OCI-M2 (cell line): ENCODE data around the gene VPS54.

Experiments
- DNase-seq: peaks from one replicate; lab custom pipeline; 2025; ENCODE audit not compliant: unreplicated experiment; lab: John Stamatoyannopoulos, UW

The VPS54 gene

DNA sequence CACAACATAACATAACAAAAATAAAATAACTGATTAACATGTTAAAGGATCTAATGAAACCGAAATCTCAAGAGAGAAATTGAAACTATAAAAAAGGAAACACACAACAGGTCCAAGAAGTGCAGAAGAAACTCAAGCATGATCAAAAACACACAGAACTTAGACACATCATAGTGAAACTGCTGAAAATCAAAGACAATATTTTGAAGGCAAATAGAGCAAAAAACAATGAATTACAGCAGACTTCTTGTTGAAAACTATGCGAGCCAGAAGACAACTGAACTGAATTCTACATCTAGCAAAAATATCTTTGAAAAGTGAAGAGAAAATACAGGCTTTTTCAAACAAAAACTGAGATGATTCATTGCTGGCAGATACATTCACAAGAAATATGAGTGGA lies 116.2 kb downstream of the VPS54 start:
- no peak for DNase-seq

DNA sequence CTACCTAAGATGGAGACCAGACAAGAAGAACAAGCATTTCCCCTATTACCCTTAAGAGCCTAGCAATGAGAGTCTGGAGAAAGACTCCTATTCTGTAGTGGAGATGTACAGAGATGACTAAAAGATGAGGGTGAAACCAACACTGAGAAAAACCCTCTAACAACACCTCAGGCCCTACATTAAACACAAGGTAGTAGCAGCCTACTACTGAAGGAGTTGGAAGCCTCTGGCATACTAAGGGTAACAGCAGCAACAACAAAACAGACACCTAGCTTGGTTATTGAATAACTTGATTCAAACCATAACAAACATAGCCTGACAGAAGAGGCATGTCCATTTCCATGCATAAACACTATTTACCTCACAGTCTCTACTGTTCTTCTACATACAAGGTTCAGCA lies 117.1 kb downstream of the VPS54 start:
- DNase-seq, result no peak

DNA sequence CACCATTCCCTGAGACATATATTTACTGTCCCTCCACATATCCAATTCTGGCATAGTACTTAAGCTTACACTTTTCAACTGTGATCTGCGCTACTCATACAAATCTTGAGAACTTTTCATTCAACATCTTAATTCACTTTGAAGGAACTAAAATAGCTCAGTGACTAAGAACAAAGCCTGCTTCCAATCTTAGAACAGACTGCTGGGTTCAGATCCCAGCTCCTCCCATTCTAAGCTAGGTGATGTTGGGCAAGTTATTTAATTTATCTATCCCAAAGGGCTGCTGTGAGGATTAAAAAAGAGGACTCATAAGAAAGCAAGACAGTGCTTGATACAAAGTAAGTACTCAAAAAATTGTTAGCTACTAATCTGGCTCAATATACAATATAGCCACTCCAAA lies 119.6 kb downstream of the VPS54 start:
- DNase-seq, result no peak

DNA sequence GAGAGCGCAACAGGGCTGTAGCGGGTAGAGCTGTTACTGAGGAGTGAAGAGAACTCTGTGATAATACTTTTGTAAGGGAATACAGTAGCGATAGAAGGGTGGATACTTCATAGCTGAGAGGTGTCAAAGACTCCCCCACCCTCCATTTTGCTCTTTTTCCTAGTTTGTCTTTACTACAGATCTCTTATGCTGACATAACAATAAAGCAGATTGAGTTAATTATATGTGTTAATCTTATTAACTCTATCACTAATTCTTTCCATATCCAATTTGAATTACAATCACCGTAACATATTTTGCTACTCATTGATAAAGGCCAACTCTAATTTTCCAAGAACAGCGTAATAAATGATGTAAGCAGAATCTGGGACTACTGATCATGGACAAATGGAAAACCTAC lies 120.4 kb downstream of the VPS54 start:
- DNase-seq, result no peak

DNA sequence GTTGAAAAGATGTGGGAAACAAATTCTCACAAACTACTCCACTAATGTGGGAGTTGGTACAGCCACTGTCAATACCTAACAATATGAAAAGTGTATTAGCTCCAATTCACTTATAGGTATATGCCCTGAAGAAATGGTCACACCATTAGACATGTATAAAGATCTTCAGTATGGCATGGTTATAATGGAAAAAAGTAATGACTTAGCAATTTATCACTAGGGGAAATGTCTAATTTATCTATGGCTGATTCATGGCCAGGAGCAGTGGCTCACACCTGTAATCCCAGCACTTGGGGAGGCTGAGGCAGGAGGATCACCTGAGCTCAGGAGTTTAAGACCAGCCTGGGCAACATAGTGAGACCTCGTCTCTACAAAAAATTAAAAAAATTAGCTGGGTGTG lies 125.1 kb downstream of the VPS54 start:
- no peak for DNase-seq

DNA sequence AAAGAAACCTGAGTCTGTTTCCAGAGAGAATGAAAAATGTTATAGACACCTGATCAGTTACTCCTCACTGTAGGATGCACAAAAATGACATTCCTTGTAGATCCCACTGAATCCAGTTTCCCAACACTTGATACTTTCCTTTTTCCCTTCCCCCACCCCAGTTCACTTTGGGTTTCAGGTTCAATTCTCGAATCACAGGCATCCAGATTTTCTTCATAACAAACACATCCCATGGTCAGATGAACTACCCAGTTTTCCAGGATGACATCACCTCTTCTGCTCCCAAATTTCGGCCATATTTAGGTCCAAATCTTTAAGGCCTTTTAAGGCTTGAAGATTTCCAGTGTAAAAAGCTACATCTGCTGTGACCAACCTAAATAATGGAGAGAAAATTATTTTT lies 126.1 kb downstream of the VPS54 start:
- no peak for DNase-seq

DNA sequence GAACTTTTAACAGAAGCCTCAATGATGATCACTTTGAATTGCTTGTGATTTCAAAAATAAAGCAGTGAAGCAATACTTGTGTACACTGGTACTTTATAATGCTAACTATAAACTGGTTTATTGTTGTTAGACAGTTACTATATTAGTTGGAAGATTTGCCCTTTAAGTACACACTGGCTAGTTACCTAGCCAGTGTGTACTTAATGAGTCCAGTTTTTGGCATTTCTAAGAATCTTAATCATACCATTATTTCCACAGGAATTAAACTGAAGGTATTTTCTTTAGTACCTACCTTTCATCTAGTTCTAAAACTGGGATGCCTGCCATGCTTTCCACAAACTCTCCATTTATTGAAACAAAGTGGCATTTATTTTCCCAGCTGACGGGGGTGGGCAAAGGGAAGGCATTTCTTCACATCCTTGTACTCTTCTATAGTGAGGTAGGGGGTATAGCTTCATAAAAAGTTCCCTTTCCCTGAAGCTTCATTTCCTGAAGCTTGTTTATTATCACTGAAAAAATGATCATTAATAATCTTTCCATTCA lies 127.7 kb downstream of the VPS54 start:
- no peak for DNase-seq

DNA sequence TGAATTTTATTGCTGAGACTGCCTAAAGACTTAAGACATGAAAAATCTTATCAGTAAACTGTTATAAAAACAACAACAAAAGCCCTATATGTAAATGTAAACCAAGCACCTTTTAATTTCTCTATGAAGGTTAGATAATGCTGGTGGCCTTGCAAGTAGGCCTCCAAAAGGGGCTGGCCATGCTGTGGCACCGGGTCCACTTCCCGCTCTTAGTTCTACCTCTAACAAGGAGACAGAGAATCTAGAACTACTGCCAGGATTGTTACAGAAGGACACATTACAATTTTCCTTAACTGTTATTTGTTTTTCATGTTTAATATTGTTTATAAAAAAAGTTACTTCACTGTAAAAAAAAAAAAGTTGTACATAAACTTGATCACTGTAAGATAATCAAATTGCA lies 128.6 kb downstream of the VPS54 start:
- DNase-seq, result no peak

DNA sequence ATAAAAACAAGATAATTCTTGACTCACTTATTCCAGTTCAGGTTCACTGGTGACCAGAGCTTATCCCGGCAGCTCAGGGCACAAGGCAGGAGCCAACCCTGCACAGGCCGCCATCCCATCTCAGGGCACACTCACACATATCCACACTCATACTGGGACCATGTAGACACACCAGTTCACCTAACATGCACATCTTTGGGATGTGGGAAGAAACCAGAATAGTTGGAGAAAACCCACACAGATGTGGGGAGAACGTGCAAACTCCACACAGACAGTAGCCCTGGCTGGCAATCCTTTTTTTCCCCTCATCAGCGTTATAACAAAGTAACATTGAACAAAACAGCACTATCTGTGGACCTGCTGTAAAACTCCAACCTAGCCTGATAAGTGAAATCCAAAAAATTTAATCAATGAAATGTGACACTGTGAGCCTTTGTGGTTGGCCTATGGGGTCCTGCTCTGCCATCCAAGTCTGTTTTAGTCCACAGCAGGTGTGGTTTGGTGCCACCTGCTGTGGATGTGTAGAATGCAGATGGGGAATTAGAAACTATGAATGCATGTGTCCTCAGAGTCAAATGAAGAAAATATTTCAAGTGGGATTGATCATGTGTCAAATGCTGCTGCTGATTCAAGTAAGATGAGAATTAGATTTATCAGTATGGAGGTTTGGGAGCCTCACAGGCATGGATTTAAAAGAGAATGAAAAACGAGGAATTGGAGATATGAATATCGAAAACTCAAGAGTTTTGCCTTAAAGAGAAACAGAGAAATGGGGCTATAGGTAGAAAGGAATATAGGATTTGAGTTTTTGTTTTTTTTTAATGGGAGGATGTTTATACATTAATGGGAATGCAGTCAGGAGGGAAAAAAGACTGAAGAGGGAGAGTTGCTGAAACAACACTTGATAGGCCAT lies 130.5 kb downstream of the VPS54 start:
- no peak for DNase-seq

DNA sequence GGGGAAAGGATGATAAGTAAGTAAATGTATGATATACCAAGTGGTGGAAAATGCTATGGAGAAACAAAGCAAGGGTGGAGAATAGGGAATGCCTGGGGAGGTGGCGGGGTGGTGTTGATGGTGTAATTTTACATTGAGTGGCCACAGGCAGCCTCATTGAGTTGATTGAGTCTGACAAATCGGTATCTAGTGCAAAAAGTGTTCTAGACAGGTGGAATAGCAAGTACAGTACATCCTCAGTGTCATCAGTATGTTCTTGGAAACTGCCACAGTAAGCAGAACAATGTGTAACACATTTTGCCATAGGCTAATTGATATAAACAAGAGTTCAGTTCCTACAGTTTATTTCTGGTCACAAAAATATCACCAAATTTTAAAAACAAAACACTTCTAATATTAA lies 131.2 kb downstream of the VPS54 start:
- no peak for DNase-seq

DNA sequence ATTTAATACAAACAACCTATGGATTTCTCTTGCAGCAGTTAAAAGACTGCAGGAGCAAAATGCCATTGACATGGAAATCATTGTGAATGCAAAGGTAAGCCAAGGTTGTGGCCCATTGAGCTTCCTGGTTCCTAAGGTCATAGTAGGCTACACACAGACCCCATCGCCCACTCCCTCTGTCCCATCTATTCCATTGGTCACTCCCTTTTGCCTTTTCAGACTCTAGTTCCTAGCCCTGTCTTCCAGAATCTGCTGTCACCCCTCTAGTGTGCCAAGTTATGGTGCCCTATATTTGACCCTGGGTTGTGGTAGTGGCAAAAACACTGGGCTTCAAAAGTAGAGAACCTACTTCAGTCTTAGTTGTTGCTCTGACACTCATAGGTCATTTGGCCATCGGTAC lies 132.8 kb downstream of the VPS54 start:
- no peak for DNase-seq

DNA sequence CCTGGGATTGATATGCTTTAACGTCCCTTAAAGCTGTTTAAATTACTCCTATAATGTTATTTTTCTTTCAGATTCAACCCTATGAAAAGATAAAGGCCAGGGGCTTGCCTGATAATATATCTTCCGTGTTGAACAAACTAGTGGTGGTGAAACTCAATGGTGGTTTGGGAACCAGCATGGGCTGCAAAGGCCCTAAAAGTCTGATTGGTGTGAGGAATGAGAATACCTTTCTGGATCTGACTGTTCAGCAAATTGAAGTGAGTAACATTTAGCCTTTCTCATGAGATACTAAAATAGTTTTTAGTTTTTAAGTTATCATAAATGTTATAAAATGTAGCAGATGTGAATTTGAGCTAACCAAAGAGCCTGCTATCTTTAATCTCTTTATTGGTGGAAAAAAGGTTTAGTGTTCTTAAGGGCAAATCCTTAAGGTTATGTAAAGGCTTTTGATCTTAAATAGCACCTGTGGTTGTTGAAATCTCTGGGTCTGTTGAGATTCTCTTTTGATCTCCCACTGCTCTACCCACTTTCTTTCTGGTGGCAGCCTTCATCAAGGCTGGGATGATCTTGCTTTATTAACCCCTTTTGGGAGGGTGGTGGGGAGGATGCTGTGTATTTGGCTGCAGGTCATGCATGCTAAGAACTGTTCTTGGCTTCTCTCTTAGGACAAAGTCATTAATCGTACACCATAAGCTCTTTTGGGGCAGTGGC lies 136.7 kb downstream of the VPS54 start:
- DNase-seq, result no peak

DNA sequence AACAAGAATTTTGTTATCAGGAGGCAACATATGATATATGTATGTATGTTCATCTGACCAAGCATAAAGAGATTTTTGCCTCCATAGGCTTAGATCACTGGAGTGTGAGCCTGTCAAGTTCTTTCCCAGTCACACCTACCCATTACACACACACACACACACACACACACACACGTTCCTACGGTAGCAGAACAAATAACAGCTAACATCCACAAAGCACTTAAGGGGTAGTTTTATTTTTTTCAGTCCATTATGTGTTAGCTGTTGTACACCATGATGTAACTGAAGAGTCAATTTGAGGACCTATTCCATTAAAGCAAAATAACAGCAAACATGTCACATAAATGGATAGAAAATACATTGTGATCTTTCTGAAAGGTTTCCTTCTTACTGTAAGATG lies 138.0 kb downstream of the VPS54 start:
- no peak for DNase-seq

DNA sequence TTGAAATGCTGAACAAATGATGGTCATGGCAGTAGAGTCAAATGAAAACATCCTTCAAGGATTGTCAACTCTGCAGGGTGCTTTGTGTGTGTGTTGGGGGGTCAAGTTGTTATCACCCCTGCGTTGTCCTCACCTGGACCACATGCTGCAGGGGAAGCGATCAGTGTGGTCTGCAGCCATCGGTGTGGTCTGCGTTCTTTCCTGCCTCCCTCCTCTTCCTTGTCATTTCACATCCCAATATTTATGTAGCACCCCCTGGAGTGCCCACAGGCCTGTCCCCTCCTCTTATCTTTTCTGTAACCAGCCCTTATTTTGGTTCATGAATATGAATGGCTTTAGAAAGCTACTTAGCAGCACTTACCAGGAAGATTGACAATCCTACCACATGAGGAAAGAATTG lies 138.6 kb downstream of the VPS54 start:
- DNase-seq, result no peak

DNA sequence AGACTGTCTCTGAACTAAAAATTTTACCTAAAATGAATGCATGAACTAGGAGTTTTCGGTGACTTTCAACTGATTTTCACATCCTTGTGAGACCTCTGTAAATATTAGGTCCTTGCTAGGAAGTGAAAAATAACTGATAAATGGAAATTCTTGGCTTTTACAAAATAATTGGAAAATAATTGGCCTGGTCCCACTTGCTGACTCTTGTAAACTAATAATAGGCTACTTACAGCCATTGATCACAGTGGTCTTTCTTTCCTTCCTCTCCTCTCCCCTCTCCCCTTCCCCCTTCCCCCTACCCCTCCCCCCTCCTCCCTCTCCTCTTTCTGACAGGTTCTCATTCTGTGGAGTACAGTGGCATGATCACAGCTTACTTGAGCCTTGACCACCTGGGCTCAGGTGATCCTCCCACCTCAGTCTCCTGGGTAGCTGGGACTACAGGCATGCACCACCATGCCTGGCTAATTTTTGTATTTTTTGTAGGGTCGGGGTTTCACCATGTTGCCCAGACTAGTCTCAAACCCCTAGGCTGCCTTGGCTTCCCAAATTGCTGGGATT lies 139.3 kb downstream of the VPS54 start:
- no peak for DNase-seq

DNA sequence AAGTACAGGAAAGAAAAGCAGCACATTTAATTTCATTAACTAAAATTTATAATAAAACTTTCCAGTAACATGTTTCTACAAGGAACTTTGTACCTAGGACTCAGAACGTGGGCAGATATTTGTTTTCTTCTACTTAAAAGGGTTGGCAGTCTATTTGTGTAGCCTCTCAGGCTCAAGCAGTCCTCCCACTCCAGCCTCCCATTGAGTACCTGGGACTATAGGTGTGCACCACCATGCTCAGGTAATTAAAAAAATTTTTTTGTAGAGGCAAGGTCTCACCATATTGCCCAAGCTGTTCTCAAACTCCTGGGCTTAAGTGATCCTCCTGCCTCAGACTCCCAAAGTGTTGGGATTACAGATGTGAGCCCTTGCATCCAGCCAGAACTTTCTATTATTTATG lies 140.7 kb downstream of the VPS54 start:
- DNase-seq, result no peak

DNA sequence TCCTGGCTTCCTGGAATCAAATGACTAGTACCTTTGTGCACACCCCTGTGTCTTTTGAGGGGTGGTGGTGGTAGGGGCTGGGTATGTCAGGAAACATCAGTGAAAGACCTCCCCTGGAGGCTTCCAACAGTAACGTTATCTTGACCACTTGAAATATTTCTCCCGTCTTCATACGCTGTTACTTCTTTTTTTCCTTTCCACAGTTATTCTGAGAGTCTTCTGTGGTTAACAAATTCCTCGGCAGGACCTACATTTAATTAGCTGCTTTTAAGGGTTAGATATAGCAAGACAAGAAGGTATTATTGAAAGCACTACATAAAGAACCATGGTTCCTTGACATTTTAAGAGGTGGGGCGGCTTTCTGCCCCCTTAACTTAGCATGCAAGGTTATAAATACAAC lies 142.9 kb downstream of the VPS54 start:
- no peak for DNase-seq

DNA sequence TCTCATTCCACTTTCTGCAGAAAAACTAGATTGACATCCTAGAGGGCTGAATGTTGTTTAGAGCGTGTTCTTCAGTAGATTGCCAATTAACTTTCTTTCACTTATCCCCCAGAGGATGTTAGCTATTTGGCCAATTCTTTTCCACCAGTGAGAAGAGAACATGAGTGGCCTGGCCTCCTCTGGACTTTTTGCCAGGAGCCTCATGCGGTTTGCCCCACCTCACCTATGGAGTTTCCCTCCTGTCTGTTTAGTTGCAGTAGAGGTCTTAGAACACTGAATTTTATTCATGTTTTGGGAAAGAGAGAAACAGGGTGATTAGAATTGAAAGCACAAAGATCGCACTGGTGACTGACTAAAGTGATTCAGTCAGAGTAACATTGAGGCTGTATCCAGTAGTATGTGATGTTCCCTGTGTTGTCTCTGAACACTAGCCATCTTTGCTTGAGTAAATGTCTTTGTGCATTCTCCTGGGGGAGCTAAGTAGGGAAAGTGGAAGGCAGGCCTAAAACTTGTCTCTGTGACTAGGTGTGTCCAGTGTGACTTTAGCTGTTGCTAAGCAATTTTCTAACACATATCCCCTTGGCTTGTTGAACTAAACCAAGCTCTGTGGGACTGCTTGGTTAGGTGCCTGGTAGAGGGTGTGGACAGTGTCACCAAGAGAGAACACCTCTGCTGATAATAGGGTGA lies 143.5 kb downstream of the VPS54 start:
- DNase-seq, result no peak

DNA sequence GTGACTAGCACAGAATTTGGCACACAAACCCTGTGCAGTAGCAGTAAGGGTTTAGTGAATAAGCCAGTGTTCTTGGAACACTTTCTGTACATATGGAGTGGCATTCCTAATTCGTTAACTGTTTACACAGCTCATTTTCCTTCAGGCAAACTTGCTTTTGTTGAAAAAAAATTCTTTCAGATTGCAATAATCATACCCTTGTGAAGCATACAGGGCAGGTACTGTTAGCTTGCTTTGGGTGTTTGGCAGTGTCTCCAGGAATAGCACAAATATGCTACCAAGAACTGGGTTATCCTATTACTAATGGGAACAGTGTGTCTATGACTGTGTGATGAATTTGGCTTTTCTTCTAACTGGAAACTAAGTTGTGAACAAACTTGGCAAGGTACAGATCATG lies 144.1 kb downstream of the VPS54 start:
- no peak for DNase-seq

DNA sequence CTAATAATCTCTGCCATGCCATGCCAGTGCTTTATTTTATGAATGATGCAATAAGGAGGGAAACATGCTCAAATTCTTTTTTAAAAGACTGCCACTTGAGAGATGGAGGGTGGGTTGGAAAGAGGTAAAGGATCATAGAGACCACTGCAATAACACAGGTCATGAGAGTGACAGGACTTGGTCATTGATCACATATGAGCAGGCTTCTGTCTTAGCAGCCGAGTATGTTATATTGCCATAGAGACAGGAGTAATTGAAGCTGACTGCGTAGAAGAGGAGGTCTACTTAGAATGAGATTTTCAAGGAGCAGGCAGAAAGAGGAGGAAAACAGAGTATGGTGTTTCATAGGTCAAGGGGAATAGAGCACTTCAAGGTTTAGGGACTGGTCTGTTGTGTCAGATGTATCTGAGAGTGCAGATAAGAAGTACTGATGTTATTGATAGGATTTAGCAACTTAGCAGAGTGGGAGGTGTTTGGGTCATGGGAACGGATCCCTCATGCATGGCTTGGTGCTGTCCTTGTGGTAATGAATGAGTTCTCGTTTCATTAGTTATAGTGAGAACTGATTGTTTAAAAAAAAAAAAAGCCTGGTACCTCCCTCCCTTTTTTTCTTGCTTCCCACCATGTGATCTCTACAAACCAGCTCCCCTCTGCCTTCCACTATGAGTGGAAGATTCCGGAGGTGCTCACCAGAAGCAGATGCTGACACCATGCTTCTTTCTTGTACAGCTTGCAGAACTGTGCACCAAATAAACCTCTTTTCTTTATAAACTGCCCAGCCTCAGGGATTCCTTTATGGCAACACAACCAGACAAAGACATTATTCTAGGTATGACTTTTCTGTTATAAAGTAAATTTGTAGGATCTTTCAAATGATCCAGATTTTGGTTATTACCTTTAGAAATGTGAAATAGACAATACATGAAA lies 144.8 kb downstream of the VPS54 start:
- DNase-seq, result no peak
